AG08396 (cell line): Measurements from ENCODE around the gene ODF2L.

Source experiments
- DNase-seq: peaks from one replicate; pipeline ENCODE4 v3.0.0; 2012; ENCODE audit warnings: low spot score, mixed read lengths

ODF2L gene

GRCh38 chr1:86395751-86396497 is at the start of gene ODF2L:
Gene ODF2L, minus strand, starts transcription at chr1:86396323. Its CDS starts 9,296 bp downstream, at chr1:86387027.
- peak; percentile 90 for DNase-seq

- DNase-seq, result no peak
Measured at GRCh38 chr1:86445919-86446318, 49.8 kb upstream of the ODF2L start.

- DNase-seq, result no peak
Measured at GRCh38 chr1:86441997-86442396, 45.9 kb upstream of the ODF2L start.

- no peak for DNase-seq
Measured at GRCh38 chr1:86441581-86441980, 45.5 kb upstream of the ODF2L start.

GRCh38 chr1:86436041-86436440 is 39.9 kb upstream of the ODF2L start:
- DNase-seq, result no peak

- DNase-seq, result no peak
Measured at GRCh38 chr1:86435327-86435726, 39.2 kb upstream of the ODF2L start.

- no peak for DNase-seq
Measured at GRCh38 chr1:86434059-86434458, 37.9 kb upstream of the ODF2L start.

- DNase-seq, result no peak
Measured at GRCh38 chr1:86430376-86430775, 34.3 kb upstream of the ODF2L start.

- peak; percentile 77 for DNase-seq
Measured at GRCh38 chr1:86429835-86430234, 33.7 kb upstream of the ODF2L start.

GRCh38 chr1:86429122-86429725 is 33.1 kb upstream of the ODF2L start:
- no peak for DNase-seq

- DNase-seq, result no peak
Measured at GRCh38 chr1:86423873-86424272, 27.8 kb upstream of the ODF2L start, which contains the start of gene CLCA2. Gene CLCA2, plus strand, starts transcription at chr1:86424171. Its CDS starts 77 bp downstream, at chr1:86424248.

- DNase-seq, result no peak
Measured at GRCh38 chr1:86423473-86423872, 27.4 kb upstream of the ODF2L start.

- no peak for DNase-seq
Measured at GRCh38 chr1:86421601-86422280, 25.6 kb upstream of the ODF2L start.

GRCh38 chr1:86419277-86419903 is 23.3 kb upstream of the ODF2L start:
- peak; percentile 9 for DNase-seq

- no peak for DNase-seq
Measured at GRCh38 chr1:86416343-86416742, 20.2 kb upstream of the ODF2L start.

- DNase-seq, result no peak
Measured at GRCh38 chr1:86410879-86411278, 14.8 kb upstream of the ODF2L start.

- no peak for DNase-seq
Measured at GRCh38 chr1:86409416-86410021, 13.4 kb upstream of the ODF2L start.

GRCh38 chr1:86396498-86396890 is 371 bp upstream of the ODF2L start:
- DNase-seq, result no peak

- no peak for DNase-seq
Measured at GRCh38 chr1:86394416-86394815, 1.7 kb downstream of the ODF2L start.

- DNase-seq, result no peak
Measured at GRCh38 chr1:86389307-86389706, 6.8 kb downstream of the ODF2L start.

GRCh38 chr1:86388777-86389176 is 7.3 kb downstream of the ODF2L start:
- no peak for DNase-seq
